GM10248 (cell line): ENCODE measurements around the gene ERCC8.

Experiments used
- CTCF ChIA-PET: fragments of 300-600 bp; sonication (Branson Sonifier 250); formaldehyde crosslinking; extraction: SDS; loops from one replicate; lab custom pipeline; 2021; ENCODE audit warnings: antibody characterized with exemption; lab: Yijun Ruan, JAX
- POLR2A ChIA-PET: fragments of 350-650 bp; sonication (Branson Sonifier 250); formaldehyde crosslinking; extraction: SDS; loops from one replicate; lab custom pipeline; 2020; ENCODE audit warnings: antibody characterized with exemption; lab: Yijun Ruan, JAX
- DNase-seq: peaks from one replicate; pipeline ENCODE4 v3.0.0; 2012; ENCODE audit errors: extremely low spot score
- CTCF ChIP-seq: IDR thresholded peaks from 2 replicates; pipeline ENCODE4 v1.5.1; 2012; ENCODE audit warnings: mild to moderate bottlenecking, low read depth; ENCODE audit errors: extremely low read depth, missing control alignments, control extremely low read depth

ERCC8 gene

GRCh38 chr5:60846298-60846697 is 98.6 kb downstream of the ERCC8 start:
- CTCF ChIA-PET: no interaction called here
- POLR2A ChIA-PET: no interaction called here
- no peak for TF ChIP-seq CTCF
- DNase-seq: no peak

- DNase-seq: peak; percentile 83
- CTCF ChIA-PET: interaction anchor here (0.7 to 1.4 kb wide), 2 partner anchors 8 to 9 kb away, joined by 3 to 4 read pairs; no protein-coding TSS in a partner anchor
- TF ChIP-seq CTCF: peak; percentile 42
- POLR2A ChIA-PET: no interaction called here
These were observed 100.6 kb downstream of the ERCC8 start, which contains the start of gene ELOVL7 for GRCh38 chr5:60843936-60844905. Gene ELOVL7, minus strand, starts transcription at chr5:60844269. Its CDS starts 56,872 bp downstream, at chr5:60787397.

GRCh38 chr5:60843386-60843935 is 101.4 kb downstream of the ERCC8 start:
- ChIA-PET CTCF (interaction anchor here (1.1 to 1.4 kb wide), 2 partner anchors 9 to 11 kb away, joined by 3 to 4 read pairs; no protein-coding TSS in a partner anchor), POLR2A (no interaction called here)
- DNase-seq: peak; percentile 28
- no peak for TF ChIP-seq CTCF

- CTCF ChIA-PET: interaction anchor here (1.1 kb wide), 1 partner anchor 10 kb away, joined by 3 read pairs; no protein-coding TSS in a partner anchor
- DNase-seq: no peak
- no peak for TF ChIP-seq CTCF
- POLR2A ChIA-PET: no interaction called here
These were observed 101.9 kb downstream of the ERCC8 start for GRCh38 chr5:60842871-60843385.

GRCh38 chr5:60841361-60841760 is 103.5 kb downstream of the ERCC8 start:
- CTCF ChIA-PET: no interaction called here
- POLR2A ChIA-PET: no interaction called here
- TF ChIP-seq CTCF: no peak
- no peak for DNase-seq

GRCh38 chr5:60836131-60836530 is 108.7 kb downstream of the ERCC8 start:
- no peak for TF ChIP-seq CTCF
- ChIA-PET POLR2A (no interaction called here), CTCF (no interaction called here)
- no peak for DNase-seq
